ENCODE measurements around the gene CTXN3. TPM values are rescaled to one million over a fixed set of nuclear protein-coding genes. Genes with fewer than 3 reads are reported as not detected.
A peak's percentile ranks its signal among the peaks of the same experiment; 100 is the strongest.

CTXN3 gene
- total RNA-seq, 1 donor from 2014 or later = not detected

DNA sequence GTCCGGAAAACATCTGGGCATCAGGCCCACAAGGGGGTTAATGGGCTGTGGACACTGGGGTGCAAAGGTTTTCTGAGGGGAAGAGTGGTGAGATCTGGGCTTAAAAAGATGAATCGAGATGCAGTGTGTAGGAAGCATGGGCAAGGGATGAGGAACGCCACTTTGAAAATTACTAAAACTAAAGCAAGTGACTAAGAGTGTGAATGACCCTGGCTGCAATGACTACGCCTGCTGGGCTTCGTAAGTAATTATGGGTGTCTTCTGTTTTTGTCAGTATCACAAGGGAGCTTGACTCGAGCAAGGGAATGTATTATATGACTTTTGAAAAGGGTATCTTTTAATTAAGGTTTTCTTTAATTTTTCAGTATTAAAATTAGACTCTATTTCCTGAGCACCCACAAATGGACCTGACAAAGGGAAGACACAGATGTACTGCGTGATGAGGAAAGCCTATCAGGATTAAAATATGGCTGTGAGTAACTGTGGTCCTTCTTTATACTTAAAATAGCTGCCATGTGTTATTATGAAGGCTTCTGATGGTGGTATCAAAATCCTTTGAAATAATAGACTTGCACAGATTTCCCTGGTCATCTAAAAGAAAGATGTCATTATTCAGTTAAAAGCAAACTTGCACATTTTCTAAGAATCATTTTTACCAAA is 4.2 kb downstream of the CTXN3 start:
- no peak for DNase-seq (ENCODE audit: low read depth)
- Histone ChIP-seq H3K4me3 (ENCODE audit: low read depth, low read length) (no peak overlapping the region), H3K36me3 (ENCODE audit: control insufficient read depth, insufficient read depth, low read length) (no peaks in the 10 kb centered on the region), H3K27me3 (ENCODE audit: control insufficient read depth, insufficient read depth, low read length) (no peaks in the 10 kb centered on the region)
- TF ChIP-seq, protein P1, sequence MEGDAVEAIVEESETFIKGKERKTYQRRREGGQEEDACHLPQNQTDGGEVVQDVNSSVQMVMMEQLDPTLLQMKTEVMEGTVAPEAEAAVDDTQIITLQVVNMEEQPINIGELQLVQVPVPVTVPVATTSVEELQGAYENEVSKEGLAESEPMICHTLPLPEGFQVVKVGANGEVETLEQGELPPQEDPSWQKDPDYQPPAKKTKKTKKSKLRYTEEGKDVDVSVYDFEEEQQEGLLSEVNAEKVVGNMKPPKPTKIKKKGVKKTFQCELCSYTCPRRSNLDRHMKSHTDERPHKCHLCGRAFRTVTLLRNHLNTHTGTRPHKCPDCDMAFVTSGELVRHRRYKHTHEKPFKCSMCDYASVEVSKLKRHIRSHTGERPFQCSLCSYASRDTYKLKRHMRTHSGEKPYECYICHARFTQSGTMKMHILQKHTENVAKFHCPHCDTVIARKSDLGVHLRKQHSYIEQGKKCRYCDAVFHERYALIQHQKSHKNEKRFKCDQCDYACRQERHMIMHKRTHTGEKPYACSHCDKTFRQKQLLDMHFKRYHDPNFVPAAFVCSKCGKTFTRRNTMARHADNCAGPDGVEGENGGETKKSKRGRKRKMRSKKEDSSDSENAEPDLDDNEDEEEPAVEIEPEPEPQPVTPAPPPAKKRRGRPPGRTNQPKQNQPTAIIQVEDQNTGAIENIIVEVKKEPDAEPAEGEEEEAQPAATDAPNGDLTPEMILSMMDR (IDR thresholded peaks at IDR 0.05; ENCODE audit: insufficient read depth, low read length, severe bottlenecking) = no peak
- no peak for FAIRE-seq

DNA sequence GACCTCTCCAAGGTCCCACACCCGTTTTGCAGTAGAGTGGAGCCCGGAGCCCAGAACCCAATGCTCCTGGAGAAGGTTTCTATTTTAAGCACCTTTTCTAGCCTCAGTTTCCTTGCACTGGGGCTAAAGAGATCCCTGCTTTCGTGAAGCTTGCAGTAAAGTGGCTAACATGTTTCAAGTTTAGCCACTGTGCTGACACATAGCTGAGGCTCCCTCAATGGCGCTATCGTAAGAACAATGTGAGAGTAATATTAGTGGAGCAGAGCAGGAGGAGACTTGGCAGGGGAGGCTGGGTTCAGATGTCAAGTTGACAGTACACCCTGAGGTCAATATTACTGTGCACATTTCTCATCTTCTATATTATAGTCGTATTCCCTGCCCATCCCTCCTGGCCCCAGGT is 7.9 kb downstream of the CTXN3 start:
- Histone ChIP-seq H3K4me3 (ENCODE audit: low read depth, low read length) (no peak overlapping the region), H3K27me3 (ENCODE audit: control insufficient read depth, insufficient read depth, low read length) (no peaks in the 10 kb centered on the region), H3K36me3 (ENCODE audit: control insufficient read depth, insufficient read depth, low read length) (no peaks in the 10 kb centered on the region)
- FAIRE-seq = no peak
- TF ChIP-seq, protein P1 (IDR thresholded peaks at IDR 0.05; ENCODE audit: insufficient read depth, low read length, severe bottlenecking) = no peak
- DNase-seq (ENCODE audit: low read depth) = no peak

DNA sequence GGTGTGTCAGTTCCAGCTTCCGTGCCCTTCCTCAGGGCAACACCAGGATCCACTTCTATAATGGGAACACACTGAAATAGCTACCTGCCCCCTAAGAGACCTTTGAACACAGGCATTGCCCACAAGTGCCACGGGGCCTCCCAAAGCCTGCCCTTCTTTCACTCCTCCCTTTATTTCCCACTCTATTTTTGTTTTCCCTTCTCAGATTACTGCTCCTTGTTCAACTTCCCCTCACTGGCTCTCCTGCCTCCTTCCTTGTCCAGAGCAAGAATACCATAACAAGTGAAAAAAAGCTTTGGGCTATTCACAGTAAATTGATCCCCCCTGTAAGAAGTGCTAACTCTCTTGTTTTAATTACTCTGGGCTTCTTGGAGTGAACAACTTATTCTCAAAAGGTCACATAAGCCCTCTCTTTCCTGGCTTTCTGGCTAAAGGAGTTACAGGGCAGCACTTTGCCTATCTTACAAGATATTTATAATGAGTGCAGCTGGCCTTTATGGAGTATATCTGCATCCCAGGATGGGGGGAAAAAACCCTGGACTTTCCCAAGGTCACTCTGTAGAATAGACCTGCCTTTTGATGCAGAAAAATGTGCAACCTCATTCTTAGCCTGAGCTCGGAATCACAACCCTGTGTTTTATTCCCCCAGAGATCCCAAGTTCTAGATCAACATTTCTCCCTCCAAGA is 11.3 kb downstream of the CTXN3 start:
- DNase-seq (ENCODE audit: low read depth) = no peak
- FAIRE-seq = no peak
- no peaks in the 10 kb centered on the region for H3K27me3 ChIP-seq (ENCODE audit: control insufficient read depth, insufficient read depth, low read length)
- H3K36me3 ChIP-seq (ENCODE audit: control insufficient read depth, insufficient read depth, low read length) = no peaks in the 10 kb centered on the region
- TF ChIP-seq, protein P1 (IDR thresholded peaks at IDR 0.05; ENCODE audit: insufficient read depth, low read length, severe bottlenecking) = no peak
- no peak overlapping the region for H3K4me3 ChIP-seq (ENCODE audit: low read depth, low read length)

DNA sequence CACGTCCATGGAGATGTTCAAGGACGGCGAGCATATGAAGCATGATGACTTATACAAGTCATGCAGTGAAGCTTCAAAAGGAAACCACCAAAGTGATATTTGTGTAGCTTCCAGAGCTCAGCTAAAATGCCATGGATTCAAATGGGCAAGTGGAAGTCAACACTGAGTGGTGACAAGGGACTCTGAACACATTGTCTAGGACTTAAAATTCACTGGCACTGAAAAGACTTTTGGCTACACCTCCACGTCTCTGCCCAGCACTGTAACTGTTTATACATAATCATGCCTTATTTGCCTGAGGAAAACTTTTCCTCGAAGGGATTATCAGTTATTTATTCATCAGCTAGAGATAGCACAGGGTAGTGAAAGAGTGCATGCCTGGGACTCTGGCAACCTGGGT is 15.2 kb downstream of the CTXN3 start:
- Histone ChIP-seq H3K27me3 (ENCODE audit: control insufficient read depth, insufficient read depth, low read length) (no peaks in the 10 kb centered on the region), H3K4me3 (ENCODE audit: low read depth, low read length) (no peak overlapping the region), H3K36me3 (ENCODE audit: control insufficient read depth, insufficient read depth, low read length) (no peaks in the 10 kb centered on the region)
- TF ChIP-seq, protein P1 (IDR thresholded peaks at IDR 0.05; ENCODE audit: insufficient read depth, low read length, severe bottlenecking) = no peak
- DNase-seq (ENCODE audit: low read depth) (no peak), FAIRE-seq (peak; percentile 47)

DNA sequence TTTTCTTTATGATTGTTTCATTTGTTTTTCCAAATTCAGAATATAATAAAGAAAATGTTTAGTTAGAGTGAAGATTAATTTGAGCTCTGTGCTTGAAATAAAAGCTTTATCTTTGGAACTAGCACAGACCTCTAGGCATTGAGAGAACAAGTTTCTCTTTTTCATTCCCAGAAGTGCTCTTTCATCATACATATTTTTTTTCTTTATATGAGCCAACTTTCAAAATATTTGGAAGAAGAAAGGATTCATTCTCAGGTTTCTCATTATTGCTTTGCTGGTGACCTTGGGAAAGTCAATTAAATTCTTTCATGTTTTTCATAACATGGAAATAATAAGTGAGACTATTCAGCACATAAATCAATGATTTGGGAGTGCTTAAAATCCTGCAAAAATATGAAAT is 16.8 kb downstream of the CTXN3 start:
- no peaks in the 10 kb centered on the region for H3K27me3 ChIP-seq (ENCODE audit: control insufficient read depth, insufficient read depth, low read length)
- FAIRE-seq (no peak), DNase-seq (ENCODE audit: low read depth) (no peak)
- H3K36me3 ChIP-seq (ENCODE audit: control insufficient read depth, insufficient read depth, low read length) = no peaks in the 10 kb centered on the region
- TF ChIP-seq, protein P1 (IDR thresholded peaks at IDR 0.05; ENCODE audit: insufficient read depth, low read length, severe bottlenecking) = no peak
- no peak overlapping the region for H3K4me3 ChIP-seq (ENCODE audit: low read depth, low read length)

All from bronchial epithelial cell (primary cell).